ENCODE measurements around the gene CSNK1G2. TPM values are rescaled to one million over a fixed set of nuclear protein-coding genes. Genes with fewer than 3 reads are reported as not detected.
A peak's percentile ranks its signal among the peaks of the same experiment; 100 is the strongest.

CSNK1G2 gene
- total RNA-seq, 2 donors from 2014 or later, result 35.3 to 65.6 TPM

GRCh38 chr19:1931445-1931844 is 9.5 kb upstream of the CSNK1G2 start:
- no peak for TF ChIP-seq CTCF (IDR thresholded peaks at IDR 0.05)
- no peak for TF ChIP-seq POLR2A (IDR thresholded peaks at IDR 0.05)
- intact Hi-C loops (cut with DNase I), result no loop called here
- WGBS, 2 donors, result 70 to 100% methylated on average over 1 of the region's 1 CpG

GRCh38 chr19:1932395-1932794 is 8.6 kb upstream of the CSNK1G2 start:
- TF ChIP-seq POLR2A (IDR thresholded peaks at IDR 0.05) (no peak), CTCF (IDR thresholded peaks at IDR 0.05) (no peak)
- Histone ChIP-seq H3K4me1 (peaks cover 23% of the 10 kb centered on the region), H3K9me3 (no peaks in the 10 kb centered on the region), H3K36me3 (replicated peaks in 1 of 2; ENCODE audit: insufficient read depth in 1 of 2, low read depth in 2 of 2) (no peaks in the 10 kb centered on the region), H3K27me3 (no peaks in the 10 kb centered on the region), H3K4me3 (no peak overlapping the region), H3K27ac (no peak overlapping the region)
- no peak for DNase-seq
- intact Hi-C loops (cut with DNase I), result no loop called here
- 88 to 90% methylated on average over 7 to 8 of the region's 8 CpGs for WGBS, 2 donors
- no peak for ATAC-seq

More at GRCh38 chr19:1931445-1931844, 9.5 kb upstream of the CSNK1G2 start:
- Histone ChIP-seq H3K4me3 (no peak overlapping the region), H3K27ac (no peak overlapping the region), H3K27me3 (no peaks in the 10 kb centered on the region), H3K36me3 (replicated peaks in 1 of 2; ENCODE audit: insufficient read depth in 1 of 2, low read depth in 2 of 2) (no peaks in the 10 kb centered on the region), H3K9me3 (no peaks in the 10 kb centered on the region), H3K4me1 (peaks cover 23% of the 10 kb centered on the region)
- DNase-seq (no peak), ATAC-seq (no peak)

GRCh38 chr19:1933244-1933643 is 7.7 kb upstream of the CSNK1G2 start:
- ATAC-seq (no peak), DNase-seq (no peak)
- intact Hi-C loops (cut with DNase I), result no loop called here
- peaks cover 23% of the 10 kb centered on the region for H3K4me1 ChIP-seq
- H3K27me3 ChIP-seq, result no peaks in the 10 kb centered on the region
- H3K27ac ChIP-seq, result no peak overlapping the region
- TF ChIP-seq CTCF (IDR thresholded peaks at IDR 0.05) (no peak), POLR2A (IDR thresholded peaks at IDR 0.05) (no peak)
- WGBS, 2 donors, result 69 to 79% methylated on average over 6 to 7 of the region's 7 CpGs
- H3K9me3 ChIP-seq, result no peaks in the 10 kb centered on the region
- no peak overlapping the region for H3K4me3 ChIP-seq
- H3K36me3 ChIP-seq (replicated peaks in 1 of 2; ENCODE audit: insufficient read depth in 1 of 2, low read depth in 2 of 2), result no peaks in the 10 kb centered on the region

GRCh38 chr19:1933942-1934341 is 7.0 kb upstream of the CSNK1G2 start:
- Histone ChIP-seq H3K9me3 (no peaks in the 10 kb centered on the region), H3K4me1 (peaks cover 20% of the 10 kb centered on the region), H3K27me3 (no peaks in the 10 kb centered on the region), H3K27ac (no peak overlapping the region), H3K4me3 (no peak overlapping the region), H3K36me3 (replicated peaks in 1 of 2; ENCODE audit: insufficient read depth in 1 of 2, low read depth in 2 of 2) (no peaks in the 10 kb centered on the region)
- no peak for DNase-seq
- TF ChIP-seq POLR2A (IDR thresholded peaks at IDR 0.05), result no peak
- TF ChIP-seq CTCF (IDR thresholded peaks at IDR 0.05), result no peak
- ATAC-seq, result no peak
- intact Hi-C loops (cut with DNase I), result no loop called here
- WGBS, 2 donors, result 86 to 87% methylated on average over 7 to 8 of the region's 8 CpGs

- H3K27me3 ChIP-seq, result no peaks in the 10 kb centered on the region
- ATAC-seq, result no peak
- 50 to 53% methylated on average over 4 to 11 of the region's 11 CpGs for WGBS, 2 donors
- no peaks in the 10 kb centered on the region for H3K36me3 ChIP-seq (replicated peaks in 1 of 2; ENCODE audit: insufficient read depth in 1 of 2, low read depth in 2 of 2)
- H3K4me1 ChIP-seq, result peaks cover 17% of the 10 kb centered on the region
- H3K4me3 ChIP-seq, result no peak overlapping the region
- H3K27ac ChIP-seq, result peak overlapping the region in 2 of 4 donors; percentile 2 to 27
- peak in 2 of 4 donors; percentile 14 to 44 for DNase-seq
- intact Hi-C loops (cut with DNase I), result no loop called here
- H3K9me3 ChIP-seq, result no peaks in the 10 kb centered on the region
- TF ChIP-seq CTCF (IDR thresholded peaks at IDR 0.05) (no peak), POLR2A (IDR thresholded peaks at IDR 0.05) (no peak)
Observed at GRCh38 chr19:1935484-1936208, 5.3 kb upstream of the CSNK1G2 start.
